ENCODE measurements around the gene CDK6.
A peak's percentile ranks its signal among the peaks of the same experiment; 100 is the strongest.
"Not testable (repeated sequence)": the region's sequence is repeated elsewhere in the genome, so short reads cannot be mapped to it uniquely, and the experiment has no call there.

Gene CDK6

DNA sequence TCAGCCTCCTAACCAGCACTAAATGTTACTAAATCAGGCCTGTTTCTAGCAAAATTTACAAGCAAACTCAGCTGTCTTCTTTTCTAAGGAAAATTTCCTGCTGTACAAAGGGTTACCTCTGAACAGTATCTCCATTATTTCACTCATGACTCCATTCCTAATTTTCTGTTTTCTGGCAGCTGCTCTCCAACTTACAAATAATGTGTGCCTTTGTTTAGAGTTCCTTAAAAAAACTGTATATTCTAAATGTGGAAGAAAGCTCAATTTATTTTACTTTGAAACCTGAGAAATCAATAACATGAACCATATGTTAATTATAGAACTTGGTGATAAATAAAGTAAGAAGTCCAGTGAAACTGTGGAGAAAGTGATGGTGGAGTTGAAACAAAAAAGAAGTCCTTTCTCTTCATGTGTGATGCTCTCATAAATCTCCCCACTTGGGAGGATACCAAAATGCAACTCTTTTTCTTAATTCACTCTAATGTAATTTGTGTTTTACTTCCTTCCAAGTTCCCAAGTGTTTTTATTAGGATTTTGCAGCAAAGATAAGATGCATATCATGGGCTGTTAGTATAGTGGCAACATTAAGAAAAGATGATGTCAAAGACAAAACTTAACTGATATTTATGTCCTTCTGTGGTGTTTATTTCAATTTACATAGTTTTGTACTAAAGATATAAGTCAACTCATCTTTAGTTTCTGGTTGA is 74.8 kb downstream of the CDK6 start:
- no peak for DNase-seq (ENCODE audit: low read depth)

DNA sequence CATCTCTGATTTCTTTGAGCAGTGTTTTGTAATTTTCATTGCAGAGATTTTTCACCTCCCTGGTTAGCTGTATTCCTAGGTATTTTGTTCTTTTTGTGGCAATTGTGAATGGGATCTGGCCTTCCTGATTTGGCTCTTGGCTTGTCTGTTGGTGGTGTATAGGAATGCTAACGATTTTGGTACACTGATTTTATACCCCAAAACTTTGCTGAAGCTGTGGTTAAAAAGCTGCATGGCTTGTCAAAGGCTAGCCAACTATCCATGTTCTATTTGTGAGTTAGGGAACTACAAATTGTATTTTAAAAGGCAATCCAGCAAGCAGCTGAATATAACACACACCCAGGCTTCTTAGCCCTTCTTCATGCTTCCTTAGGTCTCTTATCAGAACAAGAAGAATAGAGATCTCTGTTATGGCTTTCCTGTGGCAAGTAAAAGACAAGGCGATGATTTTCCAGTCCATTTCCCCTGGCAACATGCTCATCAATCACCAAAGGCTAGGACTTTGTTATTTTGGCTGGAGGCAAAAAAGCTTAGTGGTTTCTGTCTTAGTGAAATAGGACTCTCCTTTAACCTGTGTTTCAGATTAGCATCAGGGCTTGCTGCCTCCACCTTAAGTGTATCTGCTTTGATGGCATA is 77.5 kb downstream of the CDK6 start:
- no peak for DNase-seq (ENCODE audit: low read depth)

DNA sequence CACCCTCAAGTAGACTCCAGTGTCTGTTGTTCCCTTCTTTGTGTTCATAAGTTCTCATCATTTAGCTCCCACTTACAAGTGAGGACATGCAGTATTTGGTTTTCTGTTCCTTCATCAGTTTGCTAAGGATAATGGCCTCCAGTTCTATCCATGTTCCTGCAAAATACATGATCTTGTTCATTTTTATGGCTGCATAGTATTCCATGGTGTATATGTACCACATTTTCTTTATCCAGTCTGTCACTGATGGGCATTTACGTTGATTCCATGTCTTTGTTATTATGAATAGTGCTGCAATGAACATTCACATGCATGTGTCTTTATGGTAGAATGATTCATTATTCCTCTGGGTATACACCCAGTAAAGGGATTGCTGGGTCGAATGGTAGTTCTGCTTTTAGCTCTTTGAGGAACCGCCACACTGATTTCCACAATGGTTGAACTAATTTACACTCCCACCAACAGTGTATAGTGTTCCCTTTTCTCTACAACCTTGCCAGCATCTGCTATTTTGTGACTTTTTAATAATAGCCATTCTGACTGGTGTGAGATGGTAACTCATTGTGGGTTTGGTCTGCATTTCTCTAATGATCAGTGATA is 79.0 kb downstream of the CDK6 start:
- not testable (repeated sequence) for DNase-seq (ENCODE audit: low read depth)

DNA sequence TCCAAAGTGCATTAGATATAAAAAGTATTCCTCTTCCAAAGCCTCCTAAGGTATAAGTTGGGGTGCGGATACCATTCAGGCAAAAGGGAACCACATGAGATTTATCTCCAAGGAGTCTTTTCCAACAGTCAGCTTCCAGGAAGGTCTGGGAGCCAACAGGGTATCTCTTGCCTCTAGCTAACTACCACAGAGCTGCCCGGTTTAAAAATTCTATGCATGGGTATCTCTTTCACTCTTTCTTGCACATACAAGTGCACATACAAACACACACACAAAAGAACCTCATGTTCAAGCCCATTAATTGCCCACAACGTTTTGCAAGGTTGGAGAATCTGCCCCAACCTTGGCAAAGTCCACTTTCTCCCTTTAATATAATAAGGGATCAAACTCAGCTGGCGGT is 80.7 kb downstream of the CDK6 start:
- DNase-seq (ENCODE audit: low read depth), result no peak

DNA sequence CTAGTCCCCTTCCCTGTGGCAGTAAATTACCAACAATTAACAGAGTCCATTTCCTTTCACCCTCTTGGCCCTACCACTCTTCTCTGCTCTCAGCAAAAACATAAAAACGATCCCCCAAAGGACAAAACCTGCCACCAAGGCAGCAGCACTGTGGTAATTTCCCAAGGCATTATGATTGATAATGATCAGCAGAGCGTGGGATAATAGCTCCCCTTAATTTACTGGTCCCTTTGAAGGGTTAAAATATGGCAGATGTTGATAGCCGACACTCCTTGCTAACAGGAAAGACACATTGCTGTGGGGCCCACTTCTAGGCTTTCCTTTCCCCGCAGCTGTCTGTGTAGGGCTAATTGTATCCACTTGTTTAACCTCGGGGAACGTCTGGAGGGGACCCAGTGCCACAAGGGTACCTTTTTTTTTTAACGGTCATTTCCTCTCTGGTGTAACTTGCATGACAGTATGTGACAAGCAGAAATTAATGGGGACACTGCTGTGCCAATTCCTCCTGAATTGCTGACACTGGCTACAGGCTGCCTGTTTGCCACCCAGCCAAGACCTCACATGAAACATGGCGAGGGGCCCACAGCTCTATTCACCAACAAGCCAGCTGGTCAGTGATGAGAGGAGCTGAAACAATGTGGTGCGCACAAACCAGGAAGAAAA is 81.3 kb downstream of the CDK6 start:
- DNase-seq (ENCODE audit: low read depth), result no peak

DNA sequence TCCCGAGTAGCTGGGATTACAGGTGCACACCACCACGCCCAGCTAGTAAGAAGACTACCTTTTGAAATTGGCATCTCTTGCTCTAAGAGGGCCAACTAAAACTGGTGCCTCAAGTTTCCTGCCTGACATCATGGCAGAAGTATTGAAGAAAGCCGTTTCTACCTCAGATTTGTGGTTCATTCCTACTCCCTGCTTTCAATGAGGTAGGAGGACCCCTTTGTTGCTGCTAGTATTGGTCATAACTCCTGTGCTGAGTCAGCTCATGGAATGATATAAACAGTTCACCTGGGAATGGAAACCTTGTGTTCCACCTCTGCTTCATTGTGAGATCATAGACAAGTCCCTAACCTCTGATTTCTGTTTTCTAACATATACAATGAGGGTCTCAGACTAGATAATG is 82.8 kb downstream of the CDK6 start:
- DNase-seq (ENCODE audit: low read depth), result no peak

DNA sequence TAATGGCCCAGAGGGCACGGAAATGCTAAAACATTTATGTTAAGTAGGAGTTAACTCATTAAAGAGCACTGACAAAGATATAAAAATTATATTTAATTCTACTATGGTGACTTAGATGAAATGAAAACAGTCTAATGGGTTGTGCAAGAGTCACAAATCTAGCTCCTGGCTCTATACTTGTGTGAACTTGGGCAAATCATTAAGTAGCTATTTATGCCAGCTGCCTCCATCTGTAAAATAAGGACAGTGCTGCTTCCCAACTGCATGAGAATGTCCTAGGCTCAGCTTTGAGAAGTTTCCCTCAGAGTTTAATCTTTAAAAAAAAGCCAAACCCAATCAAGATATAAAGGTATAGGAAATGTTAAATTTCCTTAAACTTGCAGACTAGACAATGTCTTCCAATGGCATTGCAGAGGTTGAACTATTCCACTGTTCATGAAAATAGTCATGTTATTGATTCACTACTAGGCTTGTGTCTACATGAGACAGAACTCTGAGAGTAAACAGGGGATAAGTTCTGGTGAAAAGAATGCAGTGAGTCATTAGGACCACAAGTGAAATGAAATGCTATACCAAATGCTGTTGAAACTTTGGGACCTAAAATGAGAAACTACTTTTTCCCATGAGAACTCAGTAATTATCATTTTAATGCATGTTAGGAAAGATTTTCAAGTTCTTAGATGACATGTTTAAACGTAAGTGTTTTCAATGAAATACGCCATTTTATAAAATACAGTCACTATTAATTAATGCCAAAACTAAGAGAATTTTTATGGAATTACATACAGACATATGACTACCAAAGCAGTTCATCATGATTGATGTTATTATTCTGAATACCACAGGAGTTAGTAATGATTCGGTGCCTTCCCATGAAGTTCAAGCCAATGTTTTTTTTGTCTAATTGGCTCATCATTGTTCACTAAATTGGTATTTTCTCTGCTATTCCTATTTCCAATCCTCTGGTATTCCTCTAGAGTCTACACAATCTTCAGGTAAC is 84.2 kb downstream of the CDK6 start:
- DNase-seq (ENCODE audit: low read depth), result peak; percentile 75

DNA sequence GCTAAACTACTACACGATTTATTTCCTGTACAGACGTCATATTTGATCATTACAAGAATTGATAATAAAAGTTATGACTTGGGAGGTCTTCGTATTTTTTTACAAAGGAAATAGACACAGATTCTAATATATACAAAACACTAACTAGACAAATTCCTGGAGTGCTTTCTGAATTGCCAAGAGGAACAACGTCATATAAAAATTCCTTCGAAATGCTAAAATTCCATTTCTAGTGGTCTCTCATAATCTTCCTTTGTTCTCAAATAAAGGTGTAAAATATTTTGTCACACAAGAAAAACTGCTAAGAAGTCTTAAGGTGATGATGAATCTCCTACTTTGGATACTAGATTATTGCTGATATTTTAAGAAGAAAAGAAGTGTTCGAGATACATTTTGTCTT is 85.4 kb downstream of the CDK6 start:
- DNase-seq (ENCODE audit: low read depth), result no peak

DNA sequence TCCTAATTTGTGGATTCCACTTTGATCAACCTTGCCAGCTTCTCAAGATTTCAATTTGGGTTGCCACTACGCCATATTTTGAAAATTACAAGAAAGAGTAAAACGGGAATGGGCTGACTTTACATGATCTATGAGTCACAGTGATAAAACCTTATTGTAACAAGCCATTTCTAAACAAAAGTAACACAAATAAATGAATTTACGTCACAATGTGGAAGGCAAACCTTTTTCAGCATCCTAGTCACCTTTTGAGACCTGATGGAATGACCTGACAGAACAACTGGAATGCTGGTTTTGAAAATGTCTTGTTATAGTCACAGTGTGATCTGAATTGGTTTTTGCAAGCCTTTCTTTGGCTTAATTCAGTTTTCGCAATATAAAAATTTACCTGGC is 85.9 kb downstream of the CDK6 start:
- DNase-seq (ENCODE audit: low read depth), result no peak

DNA sequence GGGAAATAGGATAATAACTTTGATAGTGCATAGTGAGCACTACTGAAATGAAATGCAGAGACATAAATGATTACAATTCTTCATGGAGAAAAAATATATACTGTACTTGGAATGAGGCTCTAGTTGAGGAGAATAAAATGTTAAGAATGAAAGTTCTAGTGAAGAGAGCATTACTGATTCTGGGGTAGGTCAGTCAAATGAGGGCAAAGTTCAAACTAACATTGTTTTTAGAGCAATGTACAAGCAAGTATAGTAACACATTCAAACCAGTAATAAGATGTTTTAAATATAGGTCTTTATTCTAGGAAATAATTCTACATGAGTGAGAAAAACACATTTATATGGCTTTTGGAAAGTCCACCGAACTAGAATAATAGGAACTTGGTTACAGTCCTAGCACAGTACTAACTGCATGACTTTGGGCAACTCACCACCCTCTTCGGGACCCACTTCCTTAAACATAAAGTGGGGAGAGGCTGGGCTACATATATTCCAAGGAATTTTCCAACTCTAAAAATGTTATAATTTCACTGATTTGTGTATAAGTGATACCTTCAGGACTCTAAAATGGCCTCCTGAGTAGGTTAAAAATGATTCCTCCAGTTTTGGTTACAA is 86.4 kb downstream of the CDK6 start:
- no peak for DNase-seq (ENCODE audit: low read depth)

DNA sequence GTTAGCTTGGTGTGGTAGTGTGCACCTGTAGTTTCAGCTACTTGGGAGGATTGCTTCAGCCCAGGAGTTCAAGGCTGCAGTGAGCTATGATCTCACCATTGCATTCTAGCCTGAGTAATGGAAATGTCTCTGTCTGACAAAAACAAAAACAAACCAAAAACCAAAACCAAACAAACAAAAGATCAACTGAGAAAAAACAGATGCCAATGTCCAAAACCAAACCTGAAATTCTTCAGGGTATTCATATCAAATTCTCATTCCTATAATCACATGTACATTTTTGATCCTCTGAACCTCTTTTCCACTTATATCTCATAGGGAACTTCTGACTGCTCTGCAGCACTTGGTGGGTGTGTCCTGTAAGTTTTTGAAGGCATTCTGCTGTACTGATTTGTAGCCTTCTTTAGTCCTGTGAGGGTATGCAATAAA is 87.0 kb downstream of the CDK6 start:
- no peak for DNase-seq (ENCODE audit: low read depth)

DNA sequence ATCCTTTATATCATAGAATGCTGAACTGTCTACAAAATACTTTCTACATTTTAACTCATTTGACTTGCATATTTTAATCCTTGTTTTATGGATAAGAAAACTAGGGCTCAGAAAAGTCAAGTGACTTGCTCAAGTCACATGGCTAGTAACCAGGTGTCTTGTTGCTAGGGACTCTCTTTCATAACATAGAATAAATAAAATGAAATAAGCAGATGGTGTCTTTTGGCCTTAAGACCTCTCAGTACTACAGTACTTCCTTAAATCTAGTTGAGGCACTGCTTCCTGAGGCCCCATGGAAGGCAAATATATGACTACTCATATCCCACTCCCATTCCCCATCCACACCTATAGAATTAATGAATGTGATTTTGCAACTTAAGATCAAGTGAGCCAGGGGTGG is 87.9 kb downstream of the CDK6 start:
- DNase-seq (ENCODE audit: low read depth), result no peak

DNA sequence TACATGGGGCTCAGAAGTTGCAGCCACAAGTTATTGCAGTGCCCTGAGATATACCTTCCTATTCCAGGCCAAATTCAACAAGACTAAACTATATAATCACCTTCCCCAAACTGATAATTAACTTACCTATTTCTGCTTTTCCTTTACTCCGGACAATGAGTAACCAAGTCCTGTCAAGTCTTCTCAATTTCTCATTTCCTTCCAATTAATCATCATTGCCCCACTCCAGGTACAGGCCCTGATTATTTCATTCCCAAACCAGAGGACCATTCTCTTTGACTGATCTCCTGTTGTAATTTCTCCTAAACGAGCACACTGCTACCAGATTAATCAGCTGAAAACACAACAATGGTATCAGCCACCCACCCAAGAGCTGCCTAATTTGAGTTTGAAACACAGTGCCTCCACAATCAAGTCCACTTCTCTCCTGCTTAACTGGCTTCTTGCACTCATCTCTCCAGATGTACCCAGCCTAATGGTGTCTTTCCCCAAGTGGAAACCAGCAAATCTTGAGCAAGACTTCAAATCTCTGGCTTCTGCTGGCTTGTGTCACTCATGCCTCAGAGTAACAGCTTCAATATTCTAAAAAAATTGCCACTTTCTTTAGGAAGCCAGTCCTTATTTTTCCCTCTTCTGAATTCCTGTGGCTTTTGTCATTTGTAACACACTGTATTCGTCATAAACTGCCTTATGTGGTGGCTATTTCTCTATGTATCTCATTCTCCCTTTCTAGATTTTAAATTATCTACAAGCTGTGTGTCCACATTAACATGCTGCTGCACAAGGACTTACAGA is 89.1 kb downstream of the CDK6 start:
- DNase-seq (ENCODE audit: low read depth), result no peak

DNA sequence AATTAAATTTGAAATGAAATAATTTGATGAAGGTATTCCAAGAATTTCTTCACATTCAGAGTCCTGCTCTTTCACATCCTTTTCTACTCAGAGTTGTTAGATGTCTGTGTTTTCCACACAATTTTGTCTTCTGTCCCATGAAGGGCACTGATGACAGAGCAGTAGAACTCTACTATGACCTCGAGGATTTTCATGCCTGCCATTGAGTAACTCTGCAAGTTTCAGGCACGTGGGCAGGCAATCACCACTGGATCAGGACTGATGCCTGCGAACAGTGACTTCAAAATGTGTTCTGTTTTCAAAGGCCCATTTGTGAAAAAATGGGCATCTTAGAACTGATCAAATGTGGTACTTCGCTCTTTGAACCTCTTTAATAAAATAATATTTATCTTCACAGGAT is 91.1 kb downstream of the CDK6 start:
- no peak for DNase-seq (ENCODE audit: low read depth)

DNA sequence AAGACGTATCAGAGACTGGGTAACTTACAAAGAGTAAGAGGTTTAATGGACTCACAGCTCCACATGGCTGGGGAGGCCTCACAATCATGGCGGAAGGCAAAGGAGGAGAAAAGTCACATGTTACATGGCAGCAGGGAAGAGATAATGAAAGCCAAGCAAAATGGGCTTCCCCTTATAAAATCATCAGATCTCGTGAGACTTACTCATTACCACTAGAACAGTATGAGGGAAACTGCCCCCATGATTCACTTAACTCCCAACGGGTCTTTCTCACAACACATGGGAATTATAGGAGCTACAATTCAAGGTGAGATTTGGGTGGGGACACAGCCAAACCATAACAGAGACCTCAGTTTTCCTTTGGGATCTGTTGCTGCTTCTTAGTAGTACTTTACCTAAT is 92.2 kb downstream of the CDK6 start:
- not testable (repeated sequence) for DNase-seq (ENCODE audit: low read depth)

DNA sequence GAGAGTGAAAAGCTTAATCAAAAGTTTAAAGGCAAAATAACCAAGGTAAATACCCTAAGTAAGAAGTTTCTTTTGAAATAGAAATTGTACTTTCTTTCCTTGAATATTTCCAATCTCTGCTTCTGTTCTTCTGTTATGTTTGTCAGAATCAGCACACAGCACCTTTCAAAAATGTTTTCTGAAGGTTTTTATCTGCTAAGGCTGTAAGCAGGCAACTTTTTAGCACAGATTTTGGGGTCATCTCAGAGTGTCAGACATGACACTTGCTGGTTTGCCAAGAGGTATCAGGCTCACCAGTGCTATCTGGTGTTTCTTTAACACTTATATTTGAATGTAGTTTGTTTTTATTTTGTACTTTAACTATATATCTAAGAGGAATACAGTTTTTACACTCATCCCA is 94.2 kb downstream of the CDK6 start:
- DNase-seq (ENCODE audit: low read depth), result no peak

DNA sequence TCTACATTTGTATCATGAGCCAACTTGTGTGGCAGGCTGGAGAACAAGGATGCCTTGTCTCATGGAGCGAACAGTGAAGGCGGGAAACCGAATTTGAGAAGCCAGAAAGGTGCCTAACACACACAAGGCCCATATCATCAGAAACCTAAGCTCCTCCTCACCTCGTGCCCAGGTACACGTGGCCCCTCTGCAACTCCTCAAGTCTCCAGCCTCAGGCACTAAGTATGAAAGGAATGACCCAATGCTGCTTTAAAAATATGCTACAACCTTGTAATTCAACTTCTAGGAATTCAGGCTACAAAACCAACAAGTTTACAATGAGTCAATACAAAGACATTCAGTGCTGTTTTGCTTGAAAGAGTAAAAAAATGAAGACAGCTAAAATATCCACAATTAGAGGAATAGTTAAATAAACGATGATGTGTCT is 95.7 kb downstream of the CDK6 start:
- peak; percentile 58 for DNase-seq (ENCODE audit: low read depth)

DNA sequence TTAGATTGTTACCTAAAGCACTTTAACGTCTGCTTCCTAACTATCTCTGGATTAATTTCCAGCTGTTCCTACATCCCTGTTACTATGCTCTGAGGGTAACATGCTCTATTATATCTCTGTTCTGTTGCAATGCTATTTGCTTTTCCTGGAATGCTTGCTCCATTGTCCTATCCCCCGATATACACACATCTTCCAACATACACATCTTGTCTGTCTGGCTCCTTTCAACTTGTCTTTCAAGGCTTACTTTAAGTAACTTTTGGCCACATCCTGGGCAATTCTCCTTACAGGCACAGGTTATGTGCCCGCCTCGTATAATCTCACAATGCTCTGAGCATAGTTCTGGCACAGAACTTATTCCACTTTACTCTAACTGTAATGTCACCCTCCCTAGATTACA is 96.2 kb downstream of the CDK6 start:
- DNase-seq (ENCODE audit: low read depth), result no peak

DNA sequence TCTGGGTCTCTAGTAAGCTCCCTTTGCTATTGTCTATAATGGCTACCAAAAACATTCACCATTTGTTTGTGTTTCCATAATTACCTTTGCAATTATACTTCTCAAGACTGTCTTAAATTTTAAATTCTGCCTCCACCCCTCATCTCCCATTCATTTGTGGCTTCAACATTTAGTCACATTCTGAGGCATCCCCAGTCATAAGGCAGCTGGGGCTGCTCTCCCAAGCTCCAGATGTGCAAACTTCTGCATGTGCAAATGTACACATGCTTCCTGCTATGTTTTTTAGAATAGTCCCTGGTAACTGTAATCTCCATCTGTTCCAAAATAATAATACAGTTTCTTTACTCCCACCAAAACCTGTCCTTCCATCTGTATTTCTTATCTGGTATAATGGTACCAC is 97.3 kb downstream of the CDK6 start:
- DNase-seq (ENCODE audit: low read depth), result no peak

DNA sequence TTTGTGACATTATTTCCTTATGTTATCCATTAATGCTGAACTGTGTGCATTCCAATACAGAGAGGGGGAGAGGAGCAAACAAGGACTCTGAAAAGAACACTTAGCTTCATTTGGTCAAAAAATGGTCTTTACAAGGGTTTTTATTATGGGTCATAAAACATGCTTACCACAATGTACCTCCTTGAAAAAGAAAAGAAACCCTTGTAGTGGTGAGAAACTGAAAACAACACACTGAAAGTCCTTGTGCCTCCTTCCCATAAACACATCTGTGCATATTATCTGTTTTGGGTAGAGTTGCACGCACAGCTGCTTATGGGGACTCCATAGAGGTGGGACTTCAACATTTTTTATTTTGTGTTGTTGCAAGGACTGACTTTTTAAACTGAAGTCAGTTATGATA is 98.7 kb downstream of the CDK6 start:
- DNase-seq (ENCODE audit: low read depth), result no peak

DNA sequence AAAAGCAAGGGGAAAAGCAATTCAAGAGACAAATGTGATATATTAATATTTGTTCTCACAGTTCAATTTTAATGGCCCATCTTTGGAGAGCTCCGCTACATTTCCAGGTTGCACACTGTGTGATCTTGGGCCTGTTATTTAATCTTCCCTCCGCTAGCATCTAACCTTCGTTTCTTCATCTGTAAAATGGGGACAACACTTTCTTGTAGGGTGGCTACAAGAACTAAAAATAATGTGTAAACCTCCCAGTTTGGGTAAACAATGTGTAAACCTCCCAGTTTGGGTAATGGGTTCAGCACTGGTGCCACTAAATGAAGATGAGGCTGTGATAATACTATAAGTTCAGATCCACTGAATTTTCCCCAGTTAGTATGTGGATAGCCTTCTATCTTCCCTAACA is 99.5 kb downstream of the CDK6 start:
- DNase-seq (ENCODE audit: low read depth), result no peak
